SKM-1 (cell line): ENCODE measurements around the gene GSTT4.
"Not testable (repeated sequence)": the region's sequence is repeated elsewhere in the genome, so short reads cannot be mapped to it uniquely, and the experiment has no call there.

Experiments used
- DNase-seq: peaks from one replicate; lab custom pipeline; 2025; ENCODE audit not compliant: unreplicated experiment; lab: John Stamatoyannopoulos, UW

Gene GSTT4

DNA sequence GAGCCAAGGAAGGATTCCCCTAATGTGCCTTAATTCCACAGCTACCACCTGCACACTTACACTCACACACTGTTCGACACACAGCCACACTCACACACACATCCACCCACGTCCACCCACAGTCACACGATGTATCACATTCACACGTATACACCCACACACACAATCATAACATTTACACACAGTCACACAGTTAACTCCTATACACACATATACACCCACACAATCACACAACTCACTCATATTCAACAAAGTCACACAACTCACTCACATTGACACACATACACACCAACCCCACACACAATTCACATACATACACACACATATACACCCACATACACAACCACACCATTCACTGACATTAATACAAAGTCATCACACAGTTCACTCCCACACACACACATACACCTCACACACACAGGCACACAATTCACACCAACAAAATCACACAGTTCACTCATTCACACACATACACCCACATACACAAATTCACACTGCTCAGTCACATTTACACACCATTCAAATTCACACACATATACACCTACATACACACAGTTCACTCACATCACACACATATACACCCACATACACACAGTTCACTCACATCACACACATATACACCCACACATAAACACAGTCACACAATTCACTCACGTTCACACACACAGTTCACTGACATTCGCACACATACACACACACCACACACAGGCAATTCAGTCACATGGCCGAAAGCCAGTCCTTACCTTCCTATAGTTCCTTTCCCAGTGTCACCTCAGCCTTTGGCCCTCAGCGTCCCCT is 50.9 kb downstream of the GSTT4 start:
- DNase-seq = not testable (repeated sequence)

DNA sequence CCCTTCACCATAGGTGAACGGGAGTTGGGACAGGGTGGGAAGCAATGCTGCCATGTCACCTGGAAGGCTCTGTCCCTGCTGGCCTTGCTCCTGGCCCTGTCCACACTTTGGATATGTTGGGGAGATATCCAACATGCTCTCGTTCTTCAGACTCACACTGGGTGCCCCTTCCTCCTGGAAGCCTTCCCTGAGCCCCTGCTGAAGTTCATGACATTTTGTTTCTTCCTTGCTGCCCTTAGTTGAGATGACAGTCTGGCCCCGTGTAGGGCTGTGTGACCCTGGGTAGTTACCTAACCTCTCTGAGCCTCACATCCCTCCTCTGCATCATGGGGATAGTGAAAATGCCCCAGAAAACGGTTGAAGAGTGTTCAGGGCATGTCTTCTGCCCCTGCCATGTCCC is 51.8 kb downstream of the GSTT4 start:
- DNase-seq = not testable (repeated sequence)

DNA sequence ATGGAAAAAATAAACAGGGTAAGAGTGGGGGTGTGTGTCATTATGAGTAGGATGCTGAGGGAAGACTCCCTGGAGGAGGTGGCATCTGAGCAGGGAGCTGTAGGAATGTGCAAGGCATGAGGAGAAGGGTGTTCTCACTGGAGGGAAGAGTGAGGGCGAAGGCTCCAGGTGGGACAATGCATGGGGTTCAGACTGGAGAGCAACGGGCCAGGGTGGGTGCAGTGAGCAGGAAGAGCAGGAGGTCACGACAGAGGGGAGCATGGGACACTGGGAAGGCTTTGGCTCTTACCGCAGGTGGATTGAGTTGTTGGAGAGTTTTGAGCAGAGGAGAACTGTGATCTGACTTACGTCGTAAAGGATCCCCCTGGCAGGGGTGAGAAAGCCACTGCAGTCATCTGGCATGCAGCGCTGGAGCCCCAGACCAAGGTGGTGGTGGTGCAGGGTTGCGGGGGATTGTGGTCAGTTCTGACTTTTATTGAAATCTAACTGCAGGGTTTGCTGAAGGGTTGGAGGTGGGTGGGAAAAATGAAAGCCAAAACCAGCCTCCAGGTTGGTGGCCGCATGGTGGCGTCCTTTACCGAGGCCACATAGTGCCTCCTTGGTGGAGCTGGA is 52.4 kb downstream of the GSTT4 start:
- DNase-seq = not testable (repeated sequence)

DNA sequence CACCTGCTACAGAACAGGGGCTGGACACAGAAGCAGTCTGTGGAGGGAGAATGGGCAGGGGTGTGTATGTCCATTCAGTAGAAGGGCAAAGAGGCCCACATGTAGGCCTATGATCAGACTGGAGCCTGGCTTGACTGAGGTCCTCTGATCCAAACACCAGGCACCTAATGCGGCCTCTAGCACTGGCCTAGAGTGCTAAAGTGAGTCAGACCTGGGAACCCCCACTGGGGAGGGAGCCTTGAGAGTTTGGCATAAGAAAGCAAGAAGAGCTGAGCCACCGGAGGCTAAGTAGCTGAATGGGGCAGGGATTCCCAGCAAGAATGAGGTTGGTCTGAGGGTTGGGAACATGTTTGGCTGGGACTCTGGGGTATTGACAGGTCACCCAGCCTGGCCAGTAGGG is 53.9 kb downstream of the GSTT4 start:
- not testable (repeated sequence) for DNase-seq

DNA sequence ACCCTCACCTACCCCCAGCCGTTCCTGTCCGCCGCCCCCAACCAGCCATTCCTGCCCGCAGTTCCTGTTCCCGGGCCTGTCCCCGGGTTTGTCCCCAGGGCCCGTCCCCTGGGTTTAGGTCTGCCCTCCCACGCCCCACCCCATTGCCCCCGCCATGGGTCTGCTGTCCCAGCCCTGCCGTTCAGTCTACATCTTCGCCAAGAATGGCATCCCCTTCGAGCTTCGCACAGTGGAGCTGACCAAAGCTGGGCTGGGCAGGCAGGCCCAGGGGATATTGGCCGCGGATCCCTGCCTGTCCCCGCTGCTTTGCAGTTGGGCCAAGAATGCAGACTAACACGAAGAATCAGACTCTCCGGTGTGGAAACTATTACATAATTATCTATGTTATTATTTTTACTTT is 55.5 kb downstream of the GSTT4 start:
- DNase-seq = not testable (repeated sequence)
